Panc1 (cell line): Measurements from ENCODE around the gene MAGOH. TPM values are rescaled to one million over a fixed set of nuclear protein-coding genes. Genes with fewer than 3 reads are reported as not detected.

Source experiments
- ATAC-seq: fragments of 200-7000 bp; cut with Tn5 transposase; 2 replicates; pipeline ENCODE4 v1.9.1; 2020; ENCODE audit warnings: mild to moderate bottlenecking, moderate library complexity
- BruUV-seq: library from RNA; stranded (reverse); fragments of 400-500 nt; replicated peaks from 2 replicates; lab custom pipeline; 2021; lab: Mats Ljungman, UMichigan
- CTCF ChIA-PET: fragments of 300-600 bp; sonication (Branson Sonifier 250); formaldehyde crosslinking; loops from one replicate; lab custom pipeline; 2022; ENCODE audit warnings: antibody characterized with exemption; lab: Charles Lee
- POLR2A ChIA-PET: fragments of 300-600 bp; sonication (Branson Sonifier 250); formaldehyde crosslinking; loops from one replicate; lab custom pipeline; 2022; ENCODE audit warnings: antibody characterized with exemption; lab: Charles Lee
- DNase-seq: peaks from one replicate; pipeline ENCODE4 v3.0.0-alpha.2; 2010; ENCODE audit warnings: low read depth, low spot score
- H3K27ac ChIP-seq: 2 replicates; pipeline ENCODE4 v1.5.1; 2011; ENCODE audit warnings: mild to moderate bottlenecking, low read length, inconsistent platforms
- H3K27me3 ChIP-seq: fragments of 200-500 bp; sonication (Bioruptor generic); 2 replicates; pipeline ENCODE4 v1.6.0; 2014; ENCODE audit warnings: low read length, inconsistent platforms; ENCODE audit not compliant: control insufficient read depth, insufficient read depth
- H3K36me3 ChIP-seq: fragments of 200-500 bp; sonication (Bioruptor generic); 2 replicates; pipeline ENCODE4 v1.5.1; 2014; ENCODE audit warnings: inconsistent platforms, mild to moderate bottlenecking, low read length, moderate library complexity; ENCODE audit not compliant: control insufficient read depth, insufficient read depth
- H3K4me1 ChIP-seq: 2 replicates; pipeline ENCODE4 v1.5.1; 2011; ENCODE audit warnings: inconsistent platforms, mild to moderate bottlenecking, low read length, moderate library complexity; ENCODE audit not compliant: control insufficient read depth, insufficient read depth
- H3K4me3 ChIP-seq, 2 experiments: 2 replicates each; pipeline ENCODE4 v1.5.1; 2011 to 2012; ENCODE audit warnings: low read depth in 2 of 2, low read length in 2 of 2, mild to moderate bottlenecking in 2 of 2, inconsistent platforms in 1 of 2, moderate library complexity in 1 of 2
- H3K9me3 ChIP-seq: fragments of 200-500 bp; sonication (Bioruptor generic); 2 replicates; pipeline ENCODE4 v1.5.1; 2014; ENCODE audit warnings: low read depth, mild to moderate bottlenecking, inconsistent platforms, low read length, moderate library complexity; ENCODE audit not compliant: control insufficient read depth, insufficient read depth
- CTCF ChIP-seq: fragments of 450-650 bp; IDR thresholded peaks from 2 replicates; pipeline ENCODE4 v1.5.1; 2017; ENCODE audit warnings: mild to moderate bottlenecking
- POLR2AphosphoS5 ChIP-seq: IDR thresholded peaks from 2 replicates; pipeline ENCODE4 v1.6.1; 2012; ENCODE audit warnings: mild to moderate bottlenecking, low read depth, low read length, moderate library complexity
- REST ChIP-seq, 2 experiments: IDR thresholded peaks; 2 replicates each; pipeline ENCODE4 v1.6.1; 2011 to 2012; ENCODE audit warnings: low read depth in 2 of 2, control low read depth in 1 of 2, low read length in 1 of 2, mild to moderate bottlenecking in 1 of 2, moderate library complexity in 1 of 2; ENCODE audit not compliant: insufficient read depth in 1 of 2
- SIN3A ChIP-seq: IDR thresholded peaks from 2 replicates; pipeline ENCODE4 v1.6.1; 2012; ENCODE audit warnings: low read depth, mild to moderate bottlenecking, low read length, moderate library complexity, borderline replicate concordance; ENCODE audit not compliant: insufficient read depth
- TCF7L2 ChIP-seq: IDR thresholded peaks from 2 replicates; pipeline ENCODE4 v1.6.1; 2011; ENCODE audit warnings: mild to moderate bottlenecking, low read depth, low read length, inconsistent platforms
- in situ Hi-C: cut with HindIII; loops from 2 replicates; pipeline ENCODE4 v1.10.0; 2016; ENCODE audit warnings: low sequenced_read_pairs, low pct_unique_long_range_greater_than_20kb
- intact Hi-C: fragments of 100-400 bp; cut with micrococcal nuclease; formaldehyde crosslinking; loops from one replicate; pipeline ENCODE4 v1.10.0; 2022; ENCODE audit not compliant: unreplicated experiment
- total RNA-seq: library from RNA; stranded (reverse); gene quantifications from one replicate; pipeline ENCODE4 v1.2.1, GENCODE V29; 2021; ENCODE audit not compliant: unreplicated experiment

Gene MAGOH
- total RNA-seq, 1 experiment from 2014 or later, result 63.8 TPM

- intact Hi-C loops, result no loop called here
- ChIA-PET CTCF (no interaction called here), POLR2A (no interaction called here)
- H3K9me3 ChIP-seq, result no peaks in the 10 kb centered on the region
- no peak for ATAC-seq
- no peak for DNase-seq
- H3K36me3 ChIP-seq, result peaks cover 6% of the 10 kb centered on the region
- TF ChIP-seq TCF7L2, result no peak
- TF ChIP-seq POLR2AphosphoS5, result no peak
- no peak for TF ChIP-seq SIN3A
- TF ChIP-seq REST (IDR thresholded peaks at IDR 0.05; ENCODE audit: insufficient read depth in 1 of 2, low read depth in 2 of 2, low read length in 1 of 2), result no peak
- no peak for TF ChIP-seq CTCF
- peaks cover 14% of the 10 kb centered on the region for H3K4me1 ChIP-seq
- H3K27ac ChIP-seq, result no peak overlapping the region
- no TSS peak for BruUV-seq
- H3K4me3 ChIP-seq, result no peak overlapping the region
- in situ Hi-C loops, result no loop called here
- H3K27me3 ChIP-seq, result no peaks in the 10 kb centered on the region
Measured at GRCh38 chr1:53218201-53218600, 20.1 kb downstream of the MAGOH start.

- peaks cover 6% of the 10 kb centered on the region; the same call in 1 of the 2 replicates for H3K4me1 ChIP-seq
- intact Hi-C loops (no loop called here), in situ Hi-C loops (no loop called here)
- peaks cover 8% of the 10 kb centered on the region for H3K36me3 ChIP-seq
- H3K9me3 ChIP-seq, result no peaks in the 10 kb centered on the region
- DNase-seq (no peak), ATAC-seq (no peak)
- ChIA-PET POLR2A (interaction anchor here (0.6 kb wide), 1 partner anchor 1336 kb away, joined by 3 read pairs; no protein-coding TSS in a partner anchor), CTCF (no interaction called here)
- H3K4me3 ChIP-seq, result no peak overlapping the region
- no peaks in the 10 kb centered on the region for H3K27me3 ChIP-seq
- BruUV-seq, result no TSS peak
- no peak overlapping the region for H3K27ac ChIP-seq
- TF ChIP-seq CTCF (no peak), TCF7L2 (no peak), SIN3A (no peak), REST (IDR thresholded peaks at IDR 0.05; ENCODE audit: insufficient read depth in 1 of 2, low read depth in 2 of 2, low read length in 1 of 2) (no peak), POLR2AphosphoS5 (no peak)
Measured at GRCh38 chr1:53214376-53214940, 23.9 kb downstream of the MAGOH start.
